ENCODE data around the gene HBA1. TPM values are rescaled to one million over a fixed set of nuclear protein-coding genes. Genes with fewer than 3 reads are reported as not detected.

Gene HBA1
- total and polyA plus RNA-seq, 9 of the 15 experiments (the other 6 are each of a cell fraction or from before 2014, with no cell fraction given): 128 to 2,388 (median 380) TPM

DNA sequence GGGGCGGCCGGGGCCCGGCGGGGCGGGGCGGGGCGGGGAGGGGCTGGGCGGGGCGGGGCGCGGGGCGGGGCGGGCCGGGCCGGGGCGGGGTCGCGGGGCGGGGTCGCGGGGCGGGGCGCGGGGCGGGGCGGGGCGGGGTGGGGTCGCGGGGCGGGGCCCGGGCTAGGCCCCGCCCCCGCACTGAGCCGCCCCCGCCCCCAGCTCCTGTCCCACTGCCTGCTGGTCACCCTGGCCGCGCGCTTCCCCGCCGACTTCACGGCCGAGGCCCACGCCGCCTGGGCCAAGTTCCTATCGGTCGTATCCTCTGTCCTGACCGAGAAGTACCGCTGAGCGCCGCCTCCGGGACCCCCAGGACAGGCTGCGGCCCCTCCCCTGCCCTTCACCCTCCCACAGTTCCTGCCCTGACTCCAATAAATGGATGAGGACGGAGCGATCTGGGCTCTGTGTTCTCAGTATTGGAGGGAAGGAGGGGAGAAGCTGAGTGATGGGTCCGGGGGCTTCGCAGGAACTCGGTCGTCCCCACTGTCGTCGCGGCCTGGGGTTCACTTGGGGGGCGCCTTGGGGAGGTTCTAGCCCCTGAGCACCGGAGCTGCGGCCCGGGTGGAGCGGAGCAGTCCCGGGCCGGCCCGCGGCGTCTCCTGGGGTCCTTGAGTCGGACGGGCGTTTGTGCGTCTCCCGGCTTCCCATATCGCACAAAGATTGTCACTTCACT is 11.5 kb upstream of the HBA1 start:
- intact Hi-C loops (cut with micrococcal nuclease) (no loop called here), in situ Hi-C loops (cut with MboI) (no loop called here)
- CTCF ChIA-PET (ENCODE audit: low intra/inter-chr PET ratio): no interaction called here
- TF ChIP-seq ZNF354B (CRISPR knock-in tag; IDR thresholded peaks at IDR 0.05) (no peak), SAFB2 (IDR thresholded peaks at IDR 0.05; ENCODE audit: borderline replicate concordance, low read depth, low read length, severe bottlenecking) (no peak), POLR2G (IDR thresholded peaks at IDR 0.05; ENCODE audit: low read depth, low read length) (peak; percentile 64), PHF21A (IDR thresholded peaks at IDR 0.05; ENCODE audit: borderline replicate concordance, low read depth) (no peak), POLR2A (conservative IDR thresholded peaks at IDR 0.05) (0 out of 2 replicates have a peak, but pooled peaks have one; percentile 36), RBFOX2 (IDR thresholded peaks at IDR 0.05; ENCODE audit: low read depth, low read length) (peak; percentile 31; the same call in 1 of the 2 replicates), ADNP (tag; IDR thresholded peaks at IDR 0.05) (no peak)
- TF ChIP-seq, protein P1, sequence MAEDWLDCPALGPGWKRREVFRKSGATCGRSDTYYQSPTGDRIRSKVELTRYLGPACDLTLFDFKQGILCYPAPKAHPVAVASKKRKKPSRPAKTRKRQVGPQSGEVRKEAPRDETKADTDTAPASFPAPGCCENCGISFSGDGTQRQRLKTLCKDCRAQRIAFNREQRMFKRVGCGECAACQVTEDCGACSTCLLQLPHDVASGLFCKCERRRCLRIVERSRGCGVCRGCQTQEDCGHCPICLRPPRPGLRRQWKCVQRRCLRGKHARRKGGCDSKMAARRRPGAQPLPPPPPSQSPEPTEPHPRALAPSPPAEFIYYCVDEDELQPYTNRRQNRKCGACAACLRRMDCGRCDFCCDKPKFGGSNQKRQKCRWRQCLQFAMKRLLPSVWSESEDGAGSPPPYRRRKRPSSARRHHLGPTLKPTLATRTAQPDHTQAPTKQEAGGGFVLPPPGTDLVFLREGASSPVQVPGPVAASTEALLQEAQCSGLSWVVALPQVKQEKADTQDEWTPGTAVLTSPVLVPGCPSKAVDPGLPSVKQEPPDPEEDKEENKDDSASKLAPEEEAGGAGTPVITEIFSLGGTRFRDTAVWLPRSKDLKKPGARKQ (CRISPR knock-in tag; IDR thresholded peaks at IDR 0.05): 0 out of 2 replicates have a peak, but pooled peaks have one; percentile 58
- TF ChIP-seq, protein P2, sequence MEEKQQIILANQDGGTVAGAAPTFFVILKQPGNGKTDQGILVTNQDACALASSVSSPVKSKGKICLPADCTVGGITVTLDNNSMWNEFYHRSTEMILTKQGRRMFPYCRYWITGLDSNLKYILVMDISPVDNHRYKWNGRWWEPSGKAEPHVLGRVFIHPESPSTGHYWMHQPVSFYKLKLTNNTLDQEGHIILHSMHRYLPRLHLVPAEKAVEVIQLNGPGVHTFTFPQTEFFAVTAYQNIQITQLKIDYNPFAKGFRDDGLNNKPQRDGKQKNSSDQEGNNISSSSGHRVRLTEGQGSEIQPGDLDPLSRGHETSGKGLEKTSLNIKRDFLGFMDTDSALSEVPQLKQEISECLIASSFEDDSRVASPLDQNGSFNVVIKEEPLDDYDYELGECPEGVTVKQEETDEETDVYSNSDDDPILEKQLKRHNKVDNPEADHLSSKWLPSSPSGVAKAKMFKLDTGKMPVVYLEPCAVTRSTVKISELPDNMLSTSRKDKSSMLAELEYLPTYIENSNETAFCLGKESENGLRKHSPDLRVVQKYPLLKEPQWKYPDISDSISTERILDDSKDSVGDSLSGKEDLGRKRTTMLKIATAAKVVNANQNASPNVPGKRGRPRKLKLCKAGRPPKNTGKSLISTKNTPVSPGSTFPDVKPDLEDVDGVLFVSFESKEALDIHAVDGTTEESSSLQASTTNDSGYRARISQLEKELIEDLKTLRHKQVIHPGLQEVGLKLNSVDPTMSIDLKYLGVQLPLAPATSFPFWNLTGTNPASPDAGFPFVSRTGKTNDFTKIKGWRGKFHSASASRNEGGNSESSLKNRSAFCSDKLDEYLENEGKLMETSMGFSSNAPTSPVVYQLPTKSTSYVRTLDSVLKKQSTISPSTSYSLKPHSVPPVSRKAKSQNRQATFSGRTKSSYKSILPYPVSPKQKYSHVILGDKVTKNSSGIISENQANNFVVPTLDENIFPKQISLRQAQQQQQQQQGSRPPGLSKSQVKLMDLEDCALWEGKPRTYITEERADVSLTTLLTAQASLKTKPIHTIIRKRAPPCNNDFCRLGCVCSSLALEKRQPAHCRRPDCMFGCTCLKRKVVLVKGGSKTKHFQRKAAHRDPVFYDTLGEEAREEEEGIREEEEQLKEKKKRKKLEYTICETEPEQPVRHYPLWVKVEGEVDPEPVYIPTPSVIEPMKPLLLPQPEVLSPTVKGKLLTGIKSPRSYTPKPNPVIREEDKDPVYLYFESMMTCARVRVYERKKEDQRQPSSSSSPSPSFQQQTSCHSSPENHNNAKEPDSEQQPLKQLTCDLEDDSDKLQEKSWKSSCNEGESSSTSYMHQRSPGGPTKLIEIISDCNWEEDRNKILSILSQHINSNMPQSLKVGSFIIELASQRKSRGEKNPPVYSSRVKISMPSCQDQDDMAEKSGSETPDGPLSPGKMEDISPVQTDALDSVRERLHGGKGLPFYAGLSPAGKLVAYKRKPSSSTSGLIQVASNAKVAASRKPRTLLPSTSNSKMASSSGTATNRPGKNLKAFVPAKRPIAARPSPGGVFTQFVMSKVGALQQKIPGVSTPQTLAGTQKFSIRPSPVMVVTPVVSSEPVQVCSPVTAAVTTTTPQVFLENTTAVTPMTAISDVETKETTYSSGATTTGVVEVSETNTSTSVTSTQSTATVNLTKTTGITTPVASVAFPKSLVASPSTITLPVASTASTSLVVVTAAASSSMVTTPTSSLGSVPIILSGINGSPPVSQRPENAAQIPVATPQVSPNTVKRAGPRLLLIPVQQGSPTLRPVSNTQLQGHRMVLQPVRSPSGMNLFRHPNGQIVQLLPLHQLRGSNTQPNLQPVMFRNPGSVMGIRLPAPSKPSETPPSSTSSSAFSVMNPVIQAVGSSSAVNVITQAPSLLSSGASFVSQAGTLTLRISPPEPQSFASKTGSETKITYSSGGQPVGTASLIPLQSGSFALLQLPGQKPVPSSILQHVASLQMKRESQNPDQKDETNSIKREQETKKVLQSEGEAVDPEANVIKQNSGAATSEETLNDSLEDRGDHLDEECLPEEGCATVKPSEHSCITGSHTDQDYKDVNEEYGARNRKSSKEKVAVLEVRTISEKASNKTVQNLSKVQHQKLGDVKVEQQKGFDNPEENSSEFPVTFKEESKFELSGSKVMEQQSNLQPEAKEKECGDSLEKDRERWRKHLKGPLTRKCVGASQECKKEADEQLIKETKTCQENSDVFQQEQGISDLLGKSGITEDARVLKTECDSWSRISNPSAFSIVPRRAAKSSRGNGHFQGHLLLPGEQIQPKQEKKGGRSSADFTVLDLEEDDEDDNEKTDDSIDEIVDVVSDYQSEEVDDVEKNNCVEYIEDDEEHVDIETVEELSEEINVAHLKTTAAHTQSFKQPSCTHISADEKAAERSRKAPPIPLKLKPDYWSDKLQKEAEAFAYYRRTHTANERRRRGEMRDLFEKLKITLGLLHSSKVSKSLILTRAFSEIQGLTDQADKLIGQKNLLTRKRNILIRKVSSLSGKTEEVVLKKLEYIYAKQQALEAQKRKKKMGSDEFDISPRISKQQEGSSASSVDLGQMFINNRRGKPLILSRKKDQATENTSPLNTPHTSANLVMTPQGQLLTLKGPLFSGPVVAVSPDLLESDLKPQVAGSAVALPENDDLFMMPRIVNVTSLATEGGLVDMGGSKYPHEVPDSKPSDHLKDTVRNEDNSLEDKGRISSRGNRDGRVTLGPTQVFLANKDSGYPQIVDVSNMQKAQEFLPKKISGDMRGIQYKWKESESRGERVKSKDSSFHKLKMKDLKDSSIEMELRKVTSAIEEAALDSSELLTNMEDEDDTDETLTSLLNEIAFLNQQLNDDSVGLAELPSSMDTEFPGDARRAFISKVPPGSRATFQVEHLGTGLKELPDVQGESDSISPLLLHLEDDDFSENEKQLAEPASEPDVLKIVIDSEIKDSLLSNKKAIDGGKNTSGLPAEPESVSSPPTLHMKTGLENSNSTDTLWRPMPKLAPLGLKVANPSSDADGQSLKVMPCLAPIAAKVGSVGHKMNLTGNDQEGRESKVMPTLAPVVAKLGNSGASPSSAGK (IDR thresholded peaks at IDR 0.05): peak; percentile 37; the same call in 1 of the 2 replicates

More for the DNA sequence above, 11.5 kb upstream of the HBA1 start:
- no peaks in the 10 kb centered on the region for H3K9me1 ChIP-seq (ENCODE audit: control insufficient read depth, insufficient read depth, low read length)
- no peaks in the 10 kb centered on the region for H3K79me2 ChIP-seq (ENCODE audit: control insufficient read depth, insufficient read depth, low read length)
- peak overlapping the region; percentile 70 for H3K4me2 ChIP-seq (ENCODE audit: insufficient read depth, low read length)
- peak overlapping the region; percentile 74; the same call in 1 of the 2 replicates for H2AFZ ChIP-seq (ENCODE audit: low read depth, low read length)
- DNase-seq (ENCODE audit: extremely low read depth in 1 of 4, low spot score in 3 of 4) (peak; percentile 38 to 91 (median 84)), ATAC-seq (peak; percentile 81), FAIRE-seq (peak; percentile 60)
- WGBS (ENCODE audit: insufficient coverage, low coverage, missing lambda C conversion rate): 67% methylated on average over 19 of the region's 77 CpGs
- no peaks in the 10 kb centered on the region for H3K9me3 ChIP-seq (replicated peaks; ENCODE audit: control insufficient read depth, insufficient read depth, low read depth, low read length)
- no peaks in the 10 kb centered on the region for H4K20me1 ChIP-seq (replicated peaks; ENCODE audit: control insufficient read depth, insufficient read depth, low read length)
- H3K9ac ChIP-seq (ENCODE audit: insufficient read depth in 1 of 2, low read depth in 2 of 2, low read length in 2 of 2): peak overlapping the region; percentile 59 to 89; a peak in 3 of 4 replicates
- BruUV-seq (replicated peaks): no TSS peak
- no peaks in the 10 kb centered on the region for H3K27me3 ChIP-seq (ENCODE audit: control insufficient read depth in 2 of 2, insufficient read depth in 2 of 2, low read length in 2 of 2)
- peak overlapping the region; percentile 35 for H3K4me3 ChIP-seq
- POLR2A ChIA-PET: no interaction called here
- H3K36me3 ChIP-seq (ENCODE audit: control insufficient read depth, insufficient read depth, low read length): no peaks in the 10 kb centered on the region
- peak overlapping the region; percentile 66; the same call in 2 of the 3 replicates for H3K27ac ChIP-seq (ENCODE audit: extremely low read depth, low read depth, low read length)
- peaks cover 10 to 72% of the 10 kb centered on the region in 2 experiments; a peak in 4 of 5 replicates for H3K4me1 ChIP-seq (replicated peaks in 1 of 2; ENCODE audit: control insufficient read depth in 2 of 2, insufficient read depth in 2 of 2, low read length in 2 of 2)
